ENCODE results near the gene RABGAP1L.

DNA sequence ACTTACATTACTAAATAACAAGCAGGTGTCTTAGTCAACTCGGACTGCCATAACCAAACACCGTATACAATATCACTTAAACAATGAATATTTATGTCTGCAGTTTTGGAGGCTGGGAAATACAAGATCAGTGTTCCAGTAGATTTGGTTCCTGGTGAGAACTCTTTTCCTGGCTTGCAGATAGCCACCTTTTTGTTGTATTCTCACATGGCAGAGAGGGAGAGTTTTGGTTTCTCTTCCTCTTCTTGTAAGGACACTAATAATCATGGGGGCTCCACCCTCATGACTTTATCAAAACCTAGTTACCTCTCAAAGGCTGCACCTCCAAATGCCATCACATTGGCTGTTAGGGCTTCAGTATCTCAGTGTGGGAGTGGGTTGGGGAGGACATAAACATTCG is 757.5 kb downstream of the RABGAP1L start:
- TF ChIP-seq POLR2AphosphoS5 (IDR thresholded peaks at IDR 0.05; ENCODE audit: borderline replicate concordance, low read depth, low read length) (no peak), EZH2 (IDR thresholded peaks at IDR 0.05) (no peak), FOXP2 (optimal IDR thresholded peaks at IDR 0.05; ENCODE audit: control extremely low read depth, extremely low read length, insufficient read depth) (no peak)
